Measurements from ENCODE around the gene FAM120C. TPM values are rescaled to one million over a fixed set of nuclear protein-coding genes. Genes with fewer than 3 reads are reported as not detected.

The FAM120C gene
- total RNA-seq, 1 experiment from 2014 or later, result 10.6 TPM

DNA sequence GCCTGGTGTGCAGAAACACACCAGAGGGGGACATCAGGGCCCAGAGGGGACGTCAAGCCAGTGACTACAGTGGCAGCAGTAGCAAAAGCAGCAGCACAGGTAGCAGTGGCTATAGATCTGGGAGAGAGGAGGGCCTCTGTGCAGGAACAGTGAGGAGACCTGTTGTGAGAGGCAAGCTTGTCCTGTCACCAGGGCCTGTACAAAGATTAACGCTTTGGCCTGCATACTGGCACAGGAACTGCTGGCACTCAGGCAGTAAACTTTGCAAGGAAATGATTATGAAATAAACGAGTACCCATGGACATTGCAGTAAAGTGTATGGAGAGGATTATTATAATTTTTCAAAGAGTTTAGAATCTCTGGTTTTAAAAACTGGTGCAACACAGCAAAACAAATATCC, 133.3 kb downstream of the FAM120C start:
- Mint-ChIP-seq H3K27ac (peak overlapping the region; percentile 49; the same call in 1 of the 2 replicates), H3K27me3 (ENCODE audit: low read depth) (no peaks in the 10 kb centered on the region; the same call in 1 of the 2 replicates), H3K9me3 (no peaks in the 10 kb centered on the region), H3K4me1 (peaks cover 29% of the 10 kb centered on the region), H3K36me3 (no peaks in the 10 kb centered on the region), H3K4me3 (no peak overlapping the region)
- ChIA-PET CTCF (no interaction called here), POLR2A (no interaction called here)
- no peak for DNase-seq (ENCODE audit: low spot score)
- no peak for ATAC-seq
- no peak for TF ChIP-seq AR (CRISPR knock-in tag; IDR thresholded peaks at IDR 0.05)
- no peak for TF ChIP-seq MYBL2 (CRISPR knock-in tag; IDR thresholded peaks at IDR 0.05)
- no peak for TF ChIP-seq PREB (CRISPR knock-in tag; IDR thresholded peaks at IDR 0.05; ENCODE audit: borderline replicate concordance)
- TF ChIP-seq ELF4 (CRISPR knock-in tag; IDR thresholded peaks at IDR 0.05; ENCODE audit: low read depth), result no peak
- no peak for TF ChIP-seq MLX (CRISPR knock-in tag; IDR thresholded peaks at IDR 0.05)
- TF ChIP-seq IRF1 (CRISPR knock-in tag; IDR thresholded peaks at IDR 0.05), result no peak
- TF ChIP-seq IRF2 (CRISPR knock-in tag; IDR thresholded peaks at IDR 0.05; ENCODE audit: borderline replicate concordance, low read depth), result no peak
- TF ChIP-seq, protein P1, sequence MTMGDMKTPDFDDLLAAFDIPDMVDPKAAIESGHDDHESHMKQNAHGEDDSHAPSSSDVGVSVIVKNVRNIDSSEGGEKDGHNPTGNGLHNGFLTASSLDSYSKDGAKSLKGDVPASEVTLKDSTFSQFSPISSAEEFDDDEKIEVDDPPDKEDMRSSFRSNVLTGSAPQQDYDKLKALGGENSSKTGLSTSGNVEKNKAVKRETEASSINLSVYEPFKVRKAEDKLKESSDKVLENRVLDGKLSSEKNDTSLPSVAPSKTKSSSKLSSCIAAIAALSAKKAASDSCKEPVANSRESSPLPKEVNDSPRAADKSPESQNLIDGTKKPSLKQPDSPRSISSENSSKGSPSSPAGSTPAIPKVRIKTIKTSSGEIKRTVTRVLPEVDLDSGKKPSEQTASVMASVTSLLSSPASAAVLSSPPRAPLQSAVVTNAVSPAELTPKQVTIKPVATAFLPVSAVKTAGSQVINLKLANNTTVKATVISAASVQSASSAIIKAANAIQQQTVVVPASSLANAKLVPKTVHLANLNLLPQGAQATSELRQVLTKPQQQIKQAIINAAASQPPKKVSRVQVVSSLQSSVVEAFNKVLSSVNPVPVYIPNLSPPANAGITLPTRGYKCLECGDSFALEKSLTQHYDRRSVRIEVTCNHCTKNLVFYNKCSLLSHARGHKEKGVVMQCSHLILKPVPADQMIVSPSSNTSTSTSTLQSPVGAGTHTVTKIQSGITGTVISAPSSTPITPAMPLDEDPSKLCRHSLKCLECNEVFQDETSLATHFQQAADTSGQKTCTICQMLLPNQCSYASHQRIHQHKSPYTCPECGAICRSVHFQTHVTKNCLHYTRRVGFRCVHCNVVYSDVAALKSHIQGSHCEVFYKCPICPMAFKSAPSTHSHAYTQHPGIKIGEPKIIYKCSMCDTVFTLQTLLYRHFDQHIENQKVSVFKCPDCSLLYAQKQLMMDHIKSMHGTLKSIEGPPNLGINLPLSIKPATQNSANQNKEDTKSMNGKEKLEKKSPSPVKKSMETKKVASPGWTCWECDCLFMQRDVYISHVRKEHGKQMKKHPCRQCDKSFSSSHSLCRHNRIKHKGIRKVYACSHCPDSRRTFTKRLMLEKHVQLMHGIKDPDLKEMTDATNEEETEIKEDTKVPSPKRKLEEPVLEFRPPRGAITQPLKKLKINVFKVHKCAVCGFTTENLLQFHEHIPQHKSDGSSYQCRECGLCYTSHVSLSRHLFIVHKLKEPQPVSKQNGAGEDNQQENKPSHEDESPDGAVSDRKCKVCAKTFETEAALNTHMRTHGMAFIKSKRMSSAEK (CRISPR knock-in tag; IDR thresholded peaks at IDR 0.05; ENCODE audit: borderline replicate concordance), result no peak
- no peak for TF ChIP-seq JUN (CRISPR knock-in tag; IDR thresholded peaks at IDR 0.05)
- TF ChIP-seq TEAD4 (CRISPR knock-in tag; IDR thresholded peaks at IDR 0.05), result no peak
- TF ChIP-seq, protein P2, sequence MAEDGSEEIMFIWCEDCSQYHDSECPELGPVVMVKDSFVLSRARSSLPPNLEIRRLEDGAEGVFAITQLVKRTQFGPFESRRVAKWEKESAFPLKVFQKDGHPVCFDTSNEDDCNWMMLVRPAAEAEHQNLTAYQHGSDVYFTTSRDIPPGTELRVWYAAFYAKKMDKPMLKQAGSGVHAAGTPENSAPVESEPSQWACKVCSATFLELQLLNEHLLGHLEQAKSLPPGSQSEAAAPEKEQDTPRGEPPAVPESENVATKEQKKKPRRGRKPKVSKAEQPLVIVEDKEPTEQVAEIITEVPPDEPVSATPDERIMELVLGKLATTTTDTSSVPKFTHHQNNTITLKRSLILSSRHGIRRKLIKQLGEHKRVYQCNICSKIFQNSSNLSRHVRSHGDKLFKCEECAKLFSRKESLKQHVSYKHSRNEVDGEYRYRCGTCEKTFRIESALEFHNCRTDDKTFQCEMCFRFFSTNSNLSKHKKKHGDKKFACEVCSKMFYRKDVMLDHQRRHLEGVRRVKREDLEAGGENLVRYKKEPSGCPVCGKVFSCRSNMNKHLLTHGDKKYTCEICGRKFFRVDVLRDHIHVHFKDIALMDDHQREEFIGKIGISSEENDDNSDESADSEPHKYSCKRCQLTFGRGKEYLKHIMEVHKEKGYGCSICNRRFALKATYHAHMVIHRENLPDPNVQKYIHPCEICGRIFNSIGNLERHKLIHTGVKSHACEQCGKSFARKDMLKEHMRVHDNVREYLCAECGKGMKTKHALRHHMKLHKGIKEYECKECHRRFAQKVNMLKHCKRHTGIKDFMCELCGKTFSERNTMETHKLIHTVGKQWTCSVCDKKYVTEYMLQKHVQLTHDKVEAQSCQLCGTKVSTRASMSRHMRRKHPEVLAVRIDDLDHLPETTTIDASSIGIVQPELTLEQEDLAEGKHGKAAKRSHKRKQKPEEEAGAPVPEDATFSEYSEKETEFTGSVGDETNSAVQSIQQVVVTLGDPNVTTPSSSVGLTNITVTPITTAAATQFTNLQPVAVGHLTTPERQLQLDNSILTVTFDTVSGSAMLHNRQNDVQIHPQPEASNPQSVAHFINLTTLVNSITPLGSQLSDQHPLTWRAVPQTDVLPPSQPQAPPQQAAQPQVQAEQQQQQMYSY (CRISPR knock-in tag; IDR thresholded peaks at IDR 0.05), result no peak
- no peak for TF ChIP-seq SOX15 (CRISPR knock-in tag; IDR thresholded peaks at IDR 0.05)
